Lung (tissue), 12 donors: ENCODE data around the gene G2E3. TPM values are rescaled to one million over a fixed set of nuclear protein-coding genes. Genes with fewer than 3 reads are reported as not detected.

Experiments
- ATAC-seq: fragments of 200-7000 bp; cut with Tn5 transposase; one replicate; pipeline ENCODE4 v1.9.1; 2020; ENCODE audit warnings: moderate number of reproducible peaks; ENCODE audit not compliant: insufficient read depth, low FRiP score
- DNase-seq, 3 donors: peaks; one replicate each; pipeline ENCODE4 v3.0.0-alpha.2; 2013 to 2017
- H3K27ac ChIP-seq, 2 donors: one replicate each; pipeline ENCODE4 v1.5.1; 2013; ENCODE audit warnings: mild to moderate bottlenecking in 2 of 2, moderate library complexity in 2 of 2, control low read depth in 1 of 2, inconsistent platforms in 1 of 2, low read depth in 1 of 2, low read length in 1 of 2
- H3K27me3 ChIP-seq, 3 donors: one replicate each; pipeline ENCODE4 v1.5.1; 2013; ENCODE audit warnings: low read length in 2 of 3; ENCODE audit not compliant: control insufficient read depth in 3 of 3, insufficient read depth in 3 of 3
- H3K36me3 ChIP-seq, 4 donors: one replicate each; pipeline ENCODE4 v1.5.1; 2013; ENCODE audit warnings: low read length in 4 of 4, mild to moderate bottlenecking in 1 of 4, moderate library complexity in 1 of 4; ENCODE audit not compliant: control insufficient read depth in 4 of 4, insufficient read depth in 4 of 4
- H3K4me1 ChIP-seq, 5 donors: one replicate each; pipeline ENCODE4 v1.5.1; 2013; ENCODE audit warnings: low read length in 5 of 5, mild to moderate bottlenecking in 2 of 5, moderate library complexity in 1 of 5; ENCODE audit not compliant: control insufficient read depth in 5 of 5, insufficient read depth in 5 of 5
- H3K4me3 ChIP-seq: one replicate; pipeline ENCODE4 v1.5.1; 2013; ENCODE audit warnings: mild to moderate bottlenecking, control low read depth, moderate library complexity
- H3K9ac ChIP-seq, 2 donors: one replicate each; pipeline ENCODE4 v1.5.1; 2013; ENCODE audit warnings: low read length in 2 of 2, control low read depth in 1 of 2; ENCODE audit not compliant: insufficient read depth in 1 of 2
- H3K9me3 ChIP-seq, 4 donors: one replicate each; pipeline ENCODE4 v1.5.1; 2013; ENCODE audit warnings: low read length in 3 of 4, mild to moderate bottlenecking in 1 of 4, moderate library complexity in 1 of 4; ENCODE audit not compliant: control insufficient read depth in 4 of 4, insufficient read depth in 3 of 4
- CTCF ChIP-seq: IDR thresholded peaks from 2 replicates; pipeline ENCODE4 v1.5.1; 2012; ENCODE audit warnings: mild to moderate bottlenecking; ENCODE audit errors: control extremely low read depth, extremely low read depth
- WGBS, 2 donors: extraction: QIAGEN DNeasy Blood & Tissue Kit; methylation state at CpG; one replicate each; pipeline ENCODE4 v1.1.7; 2013; 5-methylcytosine and 5-hydroxymethylcytosine counted together
- polyA plus RNA-seq, 2 donors: library from polyadenylated mRNA; stranded (reverse); fragments of 200-250 nt; gene quantifications; one replicate each; pipeline ENCODE4 v1.2.1, GENCODE V29; 2013
- total RNA-seq, 2 donors: library from RNA; depleted of rRNA in 1 of 2; stranded (reverse); fragments of >200 nt in 1 of 2; gene quantifications; one replicate each; pipeline ENCODE4 v1.2.1, GENCODE V29; 2014 to 2021
- donor health status: control.
- donor health status: control.
- donor health status: Bipolar disorder and iron deficiency.
- donor health status: healthy.
- donor health status: DM: yes; HTN: yes; CAD: no.

The G2E3 gene
- total and polyA plus RNA-seq, 4 donors, result 3.8 to 24.5 (median 8.5) TPM

- no peaks in the 10 kb centered on the region for H3K27me3 ChIP-seq
- peak overlapping the region; percentile 76 for H3K4me3 ChIP-seq
- ATAC-seq (peak; percentile 32), DNase-seq (peak in 1 of 3 donors; percentile 23)
- peak overlapping the region; percentile 76 to 93 for H3K9ac ChIP-seq
- H3K4me1 ChIP-seq, result peaks cover 4 to 10% (median 8%) of the 10 kb centered on the region in 5 donors
- H3K9me3 ChIP-seq, result no peaks in the 10 kb centered on the region
- H3K27ac ChIP-seq, result peak overlapping the region; percentile 46 to 93
- WGBS, 2 donors, result 5 to 7% methylated on average over 17 of the region's 17 CpGs
- TF ChIP-seq CTCF, result no peak
- peaks cover 0 to 7% (median 3%) of the 10 kb centered on the region in 4 donors for H3K36me3 ChIP-seq
Measured at GRCh38 chr14:30621354-30621939, 62.5 kb downstream of the G2E3 start.

- no peaks in the 10 kb centered on the region for H3K27me3 ChIP-seq
- H3K36me3 ChIP-seq, result peaks cover 0 to 7% (median 3%) of the 10 kb centered on the region in 4 donors
- peaks cover 7 to 10% (median 8%) of the 10 kb centered on the region in 5 donors for H3K4me1 ChIP-seq
- DNase-seq (peak; percentile 96 to 97 (median 96)), ATAC-seq (peak; percentile 99)
- peak within 1 kb of the TSS; percentile 76 for H3K4me3 ChIP-seq
- TF ChIP-seq CTCF, result no peak
- 0% methylated on average over 35 of the region's 35 CpGs for WGBS, 2 donors
- peak within 1 kb of the TSS; percentile 96 to 97 for H3K9ac ChIP-seq
- H3K27ac ChIP-seq, result peak within 1 kb of the TSS; percentile 46 to 93
- H3K9me3 ChIP-seq, result no peaks in the 10 kb centered on the region
Measured at GRCh38 chr14:30621940-30622830, 63.2 kb downstream of the G2E3 start, which contains the start of gene SCFD1. SCFD1 (plus strand) TSS chr14:30622319; CDS start chr14:30622339, 20 bp downstream.

- Histone ChIP-seq H3K4me3 (no peak overlapping the region), H3K36me3 (peaks cover 0 to 7% (median under 1%) of the 10 kb centered on the region in 4 donors), H3K27me3 (no peaks in the 10 kb centered on the region), H3K27ac (no peak overlapping the region), H3K9me3 (no peaks in the 10 kb centered on the region), H3K4me1 (peaks cover 7 to 10% (median 8%) of the 10 kb centered on the region in 5 donors), H3K9ac (peak overlapping the region in 1 of 2 donors; percentile 96)
- no peak for TF ChIP-seq CTCF
- DNase-seq (no peak), ATAC-seq (no peak)
- WGBS, 2 donors, result 80 to 82% methylated on average over 7 of the region's 7 CpGs
Measured at GRCh38 chr14:30623412-30624131, 64.6 kb downstream of the G2E3 start.
